Measurements from ENCODE around the gene KAZN.

Gene KAZN

DNA sequence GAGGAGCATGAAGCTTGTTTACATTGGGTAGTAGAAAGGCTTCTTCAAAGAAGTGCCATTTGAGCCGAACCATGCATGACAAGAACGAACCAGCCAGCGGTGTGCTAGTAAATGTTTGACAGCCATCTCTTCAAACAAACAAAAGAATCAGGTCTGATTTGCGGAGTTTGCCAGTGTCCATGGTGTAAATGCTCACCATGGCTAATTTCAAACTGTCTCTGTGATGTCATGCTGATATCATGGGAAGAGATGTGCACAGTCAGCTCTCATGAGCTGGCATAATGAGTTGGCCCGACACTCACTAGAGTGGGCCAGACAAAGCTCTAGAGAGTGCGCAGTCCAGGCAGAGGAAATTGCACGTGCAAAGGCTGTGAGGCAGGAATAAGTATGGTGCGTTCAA is 101.1 kb downstream of the KAZN start:
- peaks cover 2% of the 10 kb centered on the region for H3K27me3 Mint-ChIP-seq
- no peaks in the 10 kb centered on the region for H3K36me3 Mint-ChIP-seq (ENCODE audit: low read depth)
- no peaks in the 10 kb centered on the region for H3K9me3 Mint-ChIP-seq
- DNase-seq (no peak), ATAC-seq (no peak)
- no peaks in the 10 kb centered on the region for H3K4me1 Mint-ChIP-seq
- no peak overlapping the region for H3K27ac Mint-ChIP-seq
- H3K4me3 Mint-ChIP-seq: no peak overlapping the region

GRCh38 chr1:14704846-14705245 is 106.4 kb downstream of the KAZN start:
- Mint-ChIP-seq H3K36me3 (ENCODE audit: low read depth) (no peaks in the 10 kb centered on the region), H3K4me1 (no peaks in the 10 kb centered on the region), H3K4me3 (no peak overlapping the region), H3K27me3 (peaks cover under 1% of the 10 kb centered on the region), H3K27ac (no peak overlapping the region), H3K9me3 (peaks cover 18% of the 10 kb centered on the region)
- ATAC-seq (no peak), DNase-seq (no peak)

GRCh38 chr1:14705824-14706223 is 107.3 kb downstream of the KAZN start:
- no peak for DNase-seq
- ATAC-seq: no peak
- Mint-ChIP-seq H3K27ac (no peak overlapping the region), H3K36me3 (ENCODE audit: low read depth) (no peaks in the 10 kb centered on the region), H3K4me3 (no peak overlapping the region), H3K27me3 (peaks cover 2% of the 10 kb centered on the region), H3K4me1 (no peaks in the 10 kb centered on the region), H3K9me3 (peaks cover 18% of the 10 kb centered on the region)

DNA sequence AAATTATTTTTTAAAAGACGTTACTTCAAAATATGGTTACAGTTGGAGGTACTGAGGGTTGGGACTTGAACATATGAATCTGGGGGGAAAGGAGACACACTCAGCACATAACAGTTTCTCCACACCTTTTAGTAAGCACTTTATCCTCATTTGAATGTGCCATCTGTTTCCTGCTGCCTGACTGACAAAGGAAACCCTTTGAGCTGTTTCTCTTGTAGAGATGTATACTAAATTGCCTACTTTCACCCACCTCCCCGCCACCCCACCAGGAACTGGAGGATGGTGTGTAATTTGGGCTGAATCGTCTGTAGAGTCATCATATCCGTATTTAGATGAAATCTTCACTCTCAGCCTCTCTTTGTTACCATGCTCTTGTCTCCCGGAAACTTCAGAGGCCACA is 108.1 kb downstream of the KAZN start:
- DNase-seq (no peak), ATAC-seq (no peak)
- Mint-ChIP-seq H3K9me3 (peaks cover 18% of the 10 kb centered on the region), H3K4me3 (no peak overlapping the region), H3K27me3 (peaks cover 2% of the 10 kb centered on the region), H3K27ac (no peak overlapping the region), H3K36me3 (ENCODE audit: low read depth) (no peaks in the 10 kb centered on the region), H3K4me1 (no peaks in the 10 kb centered on the region)

DNA sequence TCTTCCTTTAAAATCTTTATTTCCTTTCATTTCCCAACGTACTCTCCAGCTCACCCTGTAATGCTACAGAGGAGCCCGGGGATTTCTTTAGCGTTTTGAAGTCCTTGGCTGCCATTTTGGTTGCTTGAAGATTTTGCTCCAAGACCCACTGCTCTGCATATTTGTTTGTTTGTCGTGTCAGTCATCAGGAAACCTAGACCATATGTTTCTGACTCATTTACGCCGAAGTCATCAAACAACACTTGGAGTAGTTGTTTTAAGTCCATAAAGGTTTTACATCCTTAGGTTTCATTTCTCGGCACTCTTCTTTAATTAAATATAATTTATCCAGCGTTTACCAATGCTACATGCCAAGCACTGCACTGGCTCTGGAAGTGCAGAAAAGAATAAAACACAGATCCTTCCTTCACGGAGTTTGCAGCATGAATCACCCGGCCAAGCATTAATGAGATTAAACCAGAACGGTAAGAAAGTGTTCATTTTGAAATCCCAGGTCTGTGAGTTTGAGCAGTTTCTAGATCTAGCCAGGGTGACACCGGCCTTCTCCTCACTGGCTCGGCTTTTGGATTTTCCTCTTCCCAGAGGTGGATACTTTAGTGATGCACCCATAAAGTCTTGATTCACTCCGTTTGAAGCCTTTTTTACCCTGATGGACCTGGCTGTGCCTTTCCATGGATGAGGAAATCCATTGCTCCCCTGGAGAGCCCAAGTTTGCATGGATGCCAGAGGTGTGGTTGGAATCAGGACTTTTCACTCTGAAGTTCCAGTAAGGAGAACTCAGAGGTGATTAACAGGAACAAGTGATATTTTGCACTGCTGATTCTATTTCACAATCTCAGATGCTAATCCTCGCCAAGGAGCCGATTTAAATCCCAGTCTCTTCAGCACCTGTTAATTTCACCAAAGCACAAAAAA is 109.3 kb downstream of the KAZN start:
- ATAC-seq (no peak), DNase-seq (no peak)
- H3K27me3 Mint-ChIP-seq: peaks cover 2% of the 10 kb centered on the region
- H3K4me3 Mint-ChIP-seq: no peak overlapping the region
- H3K9me3 Mint-ChIP-seq: peaks cover 18% of the 10 kb centered on the region
- H3K4me1 Mint-ChIP-seq: no peaks in the 10 kb centered on the region
- H3K36me3 Mint-ChIP-seq (ENCODE audit: low read depth): no peaks in the 10 kb centered on the region
- H3K27ac Mint-ChIP-seq: no peak overlapping the region

- ATAC-seq (no peak), DNase-seq (no peak)
- Mint-ChIP-seq H3K4me3 (no peak overlapping the region), H3K36me3 (ENCODE audit: low read depth) (no peaks in the 10 kb centered on the region), H3K9me3 (peaks cover 18% of the 10 kb centered on the region), H3K4me1 (no peaks in the 10 kb centered on the region), H3K27me3 (peaks cover 2% of the 10 kb centered on the region), H3K27ac (no peak overlapping the region)
Measured at GRCh38 chr1:14710331-14710730, 111.8 kb downstream of the KAZN start.

DNA sequence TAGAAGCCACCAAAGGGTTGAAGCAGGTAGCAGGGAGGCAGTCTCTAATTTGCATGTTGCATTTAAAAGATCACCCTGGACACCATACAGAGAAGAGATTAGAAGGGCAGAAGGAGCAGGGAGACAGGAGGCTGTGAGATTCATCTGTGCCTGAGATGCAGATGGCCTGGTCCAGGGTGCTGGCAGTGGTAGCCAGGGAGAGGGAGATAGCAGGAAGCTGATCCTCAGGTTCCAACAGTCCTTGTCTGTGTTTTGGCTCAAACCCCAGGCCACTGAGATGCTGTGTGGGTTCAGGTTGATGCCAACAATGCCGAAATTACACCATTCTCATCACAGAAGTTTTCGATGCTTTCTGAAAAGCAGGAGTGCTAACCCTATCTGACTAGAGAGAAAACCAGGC is 113.7 kb downstream of the KAZN start:
- no peak overlapping the region for H3K27ac Mint-ChIP-seq
- peaks cover 2% of the 10 kb centered on the region for H3K27me3 Mint-ChIP-seq
- no peak for DNase-seq
- H3K4me3 Mint-ChIP-seq: no peak overlapping the region
- H3K4me1 Mint-ChIP-seq: no peaks in the 10 kb centered on the region
- peaks cover 18% of the 10 kb centered on the region for H3K9me3 Mint-ChIP-seq
- H3K36me3 Mint-ChIP-seq (ENCODE audit: low read depth): no peaks in the 10 kb centered on the region
- ATAC-seq: no peak

DNA sequence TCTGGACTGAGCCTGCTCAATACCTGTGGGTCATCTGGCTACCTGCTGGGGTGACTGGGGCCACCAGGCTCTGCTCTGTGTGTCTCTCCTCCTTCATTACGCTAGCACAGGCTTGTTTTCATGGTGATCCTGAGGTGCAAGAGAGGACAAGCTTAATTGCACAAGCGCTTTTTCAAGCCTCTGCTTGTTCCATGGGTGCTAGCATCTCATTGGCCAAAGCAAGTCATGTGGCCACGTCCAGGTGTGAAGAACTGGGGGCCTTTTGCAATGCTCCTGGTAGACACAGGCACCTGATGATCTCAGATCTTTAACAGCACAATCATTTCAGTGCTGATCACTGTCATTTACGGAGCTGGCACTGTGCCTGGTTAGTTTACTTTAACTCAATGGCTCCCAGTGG is 114.6 kb downstream of the KAZN start:
- Mint-ChIP-seq H3K4me1 (no peaks in the 10 kb centered on the region), H3K27ac (no peak overlapping the region), H3K4me3 (no peak overlapping the region), H3K9me3 (peaks cover 10% of the 10 kb centered on the region), H3K36me3 (ENCODE audit: low read depth) (no peaks in the 10 kb centered on the region), H3K27me3 (peaks cover 2% of the 10 kb centered on the region)
- DNase-seq (no peak), ATAC-seq (no peak)

GRCh38 chr1:14715266-14715665 is 116.8 kb downstream of the KAZN start:
- Mint-ChIP-seq H3K27me3 (peaks cover 3% of the 10 kb centered on the region), H3K27ac (no peak overlapping the region), H3K4me3 (no peak overlapping the region), H3K36me3 (ENCODE audit: low read depth) (no peaks in the 10 kb centered on the region), H3K4me1 (no peaks in the 10 kb centered on the region), H3K9me3 (peaks cover 9% of the 10 kb centered on the region)
- no peak for DNase-seq
- no peak for ATAC-seq

- ATAC-seq (no peak), DNase-seq (no peak)
- Mint-ChIP-seq H3K4me3 (no peak overlapping the region), H3K9me3 (peaks cover 9% of the 10 kb centered on the region), H3K27ac (no peak overlapping the region), H3K36me3 (ENCODE audit: low read depth) (no peaks in the 10 kb centered on the region), H3K4me1 (no peaks in the 10 kb centered on the region), H3K27me3 (peaks cover 3% of the 10 kb centered on the region)
Measured at GRCh38 chr1:14715802-14716201, 117.3 kb downstream of the KAZN start.

GRCh38 chr1:14716474-14716873 is 118.0 kb downstream of the KAZN start:
- ATAC-seq: no peak
- no peaks in the 10 kb centered on the region for H3K36me3 Mint-ChIP-seq (ENCODE audit: low read depth)
- no peak overlapping the region for H3K4me3 Mint-ChIP-seq
- no peak overlapping the region for H3K27ac Mint-ChIP-seq
- DNase-seq: no peak
- peaks cover 3% of the 10 kb centered on the region for H3K27me3 Mint-ChIP-seq
- peaks cover 9% of the 10 kb centered on the region for H3K9me3 Mint-ChIP-seq
- H3K4me1 Mint-ChIP-seq: no peaks in the 10 kb centered on the region

DNA sequence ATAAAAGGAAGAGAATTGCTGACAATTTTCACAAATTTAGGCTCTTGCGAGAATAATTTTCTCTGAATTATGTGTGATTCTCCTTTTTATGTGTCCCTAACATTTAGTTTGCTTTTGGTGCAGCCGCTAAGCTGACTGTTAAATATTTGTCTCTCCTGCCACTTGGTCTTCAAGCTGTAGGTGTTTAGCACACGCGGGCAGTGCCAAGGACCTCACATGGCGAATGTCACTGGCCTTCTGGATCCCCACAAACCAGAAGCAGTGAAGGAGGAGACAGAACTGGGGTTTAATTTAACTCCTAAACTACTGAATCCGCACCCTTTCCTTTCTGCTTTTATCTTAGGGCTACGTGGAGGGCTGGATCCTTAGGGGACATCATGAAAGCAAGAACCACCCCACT is 120.0 kb downstream of the KAZN start:
- no peaks in the 10 kb centered on the region for H3K4me1 Mint-ChIP-seq
- H3K36me3 Mint-ChIP-seq (ENCODE audit: low read depth): no peaks in the 10 kb centered on the region
- H3K27me3 Mint-ChIP-seq: peaks cover 3% of the 10 kb centered on the region
- H3K4me3 Mint-ChIP-seq: no peak overlapping the region
- DNase-seq: no peak
- H3K9me3 Mint-ChIP-seq: peaks cover 9% of the 10 kb centered on the region
- H3K27ac Mint-ChIP-seq: no peak overlapping the region
- ATAC-seq: no peak

DNA sequence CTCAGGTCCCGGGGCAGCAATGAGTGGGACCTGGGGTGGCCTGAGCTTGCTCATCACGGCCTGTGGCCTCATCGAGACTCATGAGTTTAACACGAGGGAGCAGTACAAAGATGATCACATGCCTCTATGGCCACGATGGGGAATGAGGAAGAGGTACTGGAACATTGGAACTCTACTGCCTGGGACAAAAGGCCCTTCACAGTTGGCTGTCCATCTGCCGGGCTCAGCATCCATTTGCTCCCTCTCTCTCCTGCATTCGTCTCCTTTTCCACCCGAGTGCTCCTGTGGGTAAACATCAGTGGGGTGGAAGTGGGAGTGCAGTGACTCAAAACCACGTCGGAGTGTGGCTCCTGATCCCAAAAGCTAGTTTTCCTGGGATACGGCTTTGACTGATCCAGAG is 124.9 kb downstream of the KAZN start:
- ATAC-seq (no peak), DNase-seq (no peak)
- Mint-ChIP-seq H3K27me3 (peaks cover 3% of the 10 kb centered on the region), H3K36me3 (ENCODE audit: low read depth) (no peaks in the 10 kb centered on the region), H3K9me3 (peaks cover 9% of the 10 kb centered on the region), H3K27ac (no peak overlapping the region), H3K4me1 (no peaks in the 10 kb centered on the region), H3K4me3 (no peak overlapping the region)

GRCh38 chr1:14724246-14724645 is 125.8 kb downstream of the KAZN start:
- H3K27ac Mint-ChIP-seq: no peak overlapping the region
- no peak for ATAC-seq
- H3K4me1 Mint-ChIP-seq: no peaks in the 10 kb centered on the region
- no peak for DNase-seq
- H3K9me3 Mint-ChIP-seq: peaks cover 7% of the 10 kb centered on the region
- no peaks in the 10 kb centered on the region for H3K36me3 Mint-ChIP-seq (ENCODE audit: low read depth)
- H3K4me3 Mint-ChIP-seq: no peak overlapping the region
- peaks cover 1% of the 10 kb centered on the region for H3K27me3 Mint-ChIP-seq

GRCh38 chr1:14724678-14725077 is 126.2 kb downstream of the KAZN start:
- no peaks in the 10 kb centered on the region for H3K4me1 Mint-ChIP-seq
- ATAC-seq: no peak
- no peak for DNase-seq
- H3K36me3 Mint-ChIP-seq (ENCODE audit: low read depth): no peaks in the 10 kb centered on the region
- H3K4me3 Mint-ChIP-seq: no peak overlapping the region
- H3K27ac Mint-ChIP-seq: no peak overlapping the region
- H3K27me3 Mint-ChIP-seq: no peaks in the 10 kb centered on the region
- peaks cover 2% of the 10 kb centered on the region for H3K9me3 Mint-ChIP-seq

- H3K27ac Mint-ChIP-seq: no peak overlapping the region
- H3K9me3 Mint-ChIP-seq: no peaks in the 10 kb centered on the region
- no peaks in the 10 kb centered on the region for H3K36me3 Mint-ChIP-seq (ENCODE audit: low read depth)
- no peak overlapping the region for H3K4me3 Mint-ChIP-seq
- no peak for ATAC-seq
- no peaks in the 10 kb centered on the region for H3K27me3 Mint-ChIP-seq
- no peaks in the 10 kb centered on the region for H3K4me1 Mint-ChIP-seq
- DNase-seq: no peak
Measured at GRCh38 chr1:14725238-14725637, 126.8 kb downstream of the KAZN start.

Measured in activated naive CD8-positive, alpha-beta T cell treated with anti-CD3 and anti-CD28 coated beads, Interleukin-2, amount 50 U/mL, for 24 hours (primary cell).